HT1080 (cell line): ENCODE results near the gene FAM237B. TPM values are rescaled to one million over a fixed set of nuclear protein-coding genes. Genes with fewer than 3 reads are reported as not detected.
A peak's percentile ranks its signal among the peaks of the same experiment; 100 is the strongest.
"Not testable (repeated sequence)": the region's sequence is repeated elsewhere in the genome, so short reads cannot be mapped to it uniquely, and the experiment has no call there.

Source experiments
- DNase-seq: peaks from one replicate; pipeline ENCODE4 v3.0.0-alpha.2; 2015; ENCODE audit warnings: low read depth
- polyA plus RNA-seq, 2 experiments: library from polyadenylated mRNA; depleted of rRNA; stranded (reverse); fragments of >200 nt; gene quantifications; 2 replicates each; pipeline ENCODE4 v1.2.3, GENCODE V29; 2015
- total RNA-seq: library from RNA; depleted of rRNA; stranded (reverse); fragments of >200 nt; shearing (Covaris generic); gene quantifications from 2 replicates; pipeline ENCODE4 v1.2.3, GENCODE V29; 2014; rRNA removed

The FAM237B gene
- not detected in 2 replicates for total RNA-seq
- not detected in 2 replicates for polyA plus RNA-seq (2015; cell fraction: cytosol; rRNA removed)
- polyA plus RNA-seq (2015; cell fraction: nucleus; rRNA removed), result not detected in 2 replicates

DNA sequence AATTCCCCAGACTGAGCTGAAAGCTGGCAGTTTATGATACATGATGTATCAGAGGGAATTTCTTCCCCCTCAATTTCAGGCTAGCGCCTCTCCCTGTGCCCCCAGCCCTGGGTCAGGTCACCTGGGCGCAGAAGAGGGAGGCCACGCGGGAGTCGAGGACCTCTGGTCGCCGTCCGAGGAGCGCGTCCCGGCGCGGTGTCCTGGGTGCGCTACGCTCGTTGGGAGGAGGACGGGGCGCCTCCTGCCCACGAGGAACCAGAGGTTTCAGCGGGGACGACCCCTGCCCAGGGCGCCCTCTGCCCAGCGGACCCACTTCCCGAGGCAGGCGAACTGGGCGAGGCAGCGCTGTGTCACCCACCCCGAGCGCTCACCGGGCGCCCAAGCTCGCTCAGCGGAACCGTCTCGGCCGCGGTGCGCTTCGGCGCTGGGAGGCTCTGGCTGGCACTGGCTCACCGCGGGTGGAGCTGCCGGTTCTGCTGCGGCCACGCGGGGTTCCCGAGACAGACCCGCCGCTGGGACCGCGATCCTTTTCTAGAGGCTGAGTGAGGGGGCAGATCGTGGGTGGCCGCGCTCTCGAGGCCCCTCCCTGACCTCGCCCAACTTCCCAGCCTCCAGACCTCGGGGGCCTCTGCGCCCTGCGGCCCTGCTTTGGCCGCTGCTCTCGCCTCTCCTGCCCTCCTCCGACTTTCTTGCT is at the start of gene FAM237B:
FAM237B (minus strand) TSS at position 504 of the 694 bp plus-strand sequence. CDS start 1,556 bp downstream, outside the sequence.
- DNase-seq, result no peak

GRCh38 chr7:90351987-90352386 is 30.9 kb upstream of the FAM237B start:
- DNase-seq, result no peak

- DNase-seq, result not testable (repeated sequence)
Observed at GRCh38 chr7:90350032-90350431, 28.9 kb upstream of the FAM237B start.

- no peak for DNase-seq
Observed at GRCh38 chr7:90349305-90349704, 28.2 kb upstream of the FAM237B start.

- no peak for DNase-seq
Observed at GRCh38 chr7:90347759-90348158, 26.7 kb upstream of the FAM237B start.

GRCh38 chr7:90346336-90347125 is 25.4 kb upstream of the FAM237B start, which contains the start of gene GTPBP10:
GTPBP10 (plus strand) TSS chr7:90346716; CDS start chr7:90346742, 26 bp downstream.
- DNase-seq, result peak; percentile 94

- peak; percentile 42 for DNase-seq
Observed at GRCh38 chr7:90345595-90346335, 24.7 kb upstream of the FAM237B start.

DNA sequence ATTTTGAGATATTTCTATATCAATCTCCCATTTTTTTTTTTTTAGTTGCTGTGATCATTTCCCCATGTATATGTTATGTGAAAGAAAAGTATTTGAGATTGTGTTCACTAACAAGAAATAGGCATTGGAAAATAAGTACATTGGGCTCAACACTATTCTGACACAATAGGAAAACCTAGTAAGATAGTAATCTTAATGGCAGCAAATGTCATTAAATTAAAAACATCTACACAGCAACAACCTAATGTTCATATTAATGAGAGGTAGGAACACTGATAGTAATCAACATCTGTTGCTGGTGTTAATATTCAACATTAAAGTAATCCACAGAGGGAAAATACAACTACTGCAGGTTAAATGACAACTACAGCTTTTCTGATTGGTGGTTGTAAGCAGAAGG is 23.9 kb upstream of the FAM237B start:
- no peak for DNase-seq

DNA sequence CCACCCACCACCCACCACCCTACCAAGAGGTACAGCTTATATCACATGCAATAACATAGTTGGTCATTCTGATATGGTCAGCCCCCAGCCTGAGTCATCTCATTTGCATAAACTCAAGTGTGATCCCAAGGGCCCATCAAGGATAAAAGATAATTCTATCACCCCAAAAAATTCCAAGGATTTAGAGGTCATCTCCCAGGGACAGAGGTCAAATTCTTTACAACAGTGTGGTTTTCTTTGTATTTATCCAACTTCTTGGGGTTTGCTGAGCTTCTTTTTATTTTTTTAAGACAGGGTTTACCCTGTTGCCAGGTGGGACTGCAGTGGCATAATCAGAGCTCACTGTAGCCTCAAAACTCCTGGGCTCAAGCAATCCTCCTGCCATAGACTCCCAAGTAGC is 16.0 kb upstream of the FAM237B start:
- peak; percentile 25 for DNase-seq

- DNase-seq, result not testable (repeated sequence)
Observed at GRCh38 chr7:90334926-90335325, 13.8 kb upstream of the FAM237B start.

- no peak for DNase-seq
Observed at GRCh38 chr7:90334193-90334843, 13.2 kb upstream of the FAM237B start.

- no peak for DNase-seq
Observed at GRCh38 chr7:90326500-90326899, 5.4 kb upstream of the FAM237B start.

DNA sequence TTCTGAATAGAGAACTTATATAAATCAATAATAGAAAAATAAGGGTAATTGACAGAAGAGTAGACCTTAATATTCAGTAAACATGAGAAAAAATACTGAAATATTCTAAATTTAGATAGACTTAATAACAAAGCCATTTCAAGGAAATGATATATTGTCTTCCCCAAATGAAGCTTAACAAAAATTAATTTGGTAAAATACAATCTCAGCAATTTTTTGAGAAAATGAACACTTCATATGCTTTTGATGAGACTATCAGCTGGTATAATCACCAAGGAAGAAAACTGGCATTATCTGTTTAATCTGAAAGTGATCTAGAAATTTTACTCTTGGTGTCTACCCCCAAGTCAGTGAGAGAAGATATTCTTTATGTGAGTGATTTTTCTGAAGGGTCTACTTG is 1.7 kb upstream of the FAM237B start:
- no peak for DNase-seq

DNA sequence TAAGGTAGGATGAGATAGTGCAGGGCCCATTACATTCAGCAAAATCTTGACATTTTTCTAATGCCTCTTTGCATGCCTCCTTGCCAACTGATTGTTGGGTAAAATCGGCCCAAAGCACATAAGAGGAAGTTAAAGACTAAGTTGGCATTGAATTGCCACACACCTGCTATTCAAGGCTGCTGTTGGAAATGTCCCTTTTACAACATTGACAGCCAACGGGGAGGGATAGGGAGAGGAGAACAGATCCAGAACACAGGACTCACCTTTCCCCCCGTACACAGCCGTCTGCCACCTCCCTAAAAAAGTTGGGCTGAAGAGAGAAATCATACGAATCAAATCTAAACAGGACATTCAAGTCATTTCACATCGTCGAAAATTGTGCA is 695 bp downstream of the FAM237B start:
- DNase-seq, result no peak

DNA sequence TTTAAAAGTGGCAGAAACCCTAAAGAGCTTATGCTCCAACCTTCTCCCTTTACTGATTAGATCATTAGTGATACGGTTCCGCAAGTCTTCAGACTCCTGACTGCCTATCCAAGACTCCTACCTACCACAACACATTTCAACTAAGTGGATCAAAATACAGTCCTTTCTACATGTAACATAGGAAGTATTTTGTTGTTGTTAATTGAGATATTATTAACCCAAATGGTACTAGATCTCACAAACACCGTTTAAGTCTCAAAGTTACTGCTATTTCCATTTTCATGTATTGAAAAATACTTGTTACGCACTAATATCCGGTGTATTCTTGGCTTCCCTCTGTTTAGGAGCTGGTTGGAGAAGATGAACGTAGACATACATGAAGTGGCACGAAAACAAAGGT is 1.1 kb downstream of the FAM237B start:
- DNase-seq, result no peak

GRCh38 chr7:90313907-90314306 is 7.2 kb downstream of the FAM237B start:
- DNase-seq, result no peak

GRCh38 chr7:90312745-90313144 is 8.4 kb downstream of the FAM237B start:
- DNase-seq, result no peak

DNA sequence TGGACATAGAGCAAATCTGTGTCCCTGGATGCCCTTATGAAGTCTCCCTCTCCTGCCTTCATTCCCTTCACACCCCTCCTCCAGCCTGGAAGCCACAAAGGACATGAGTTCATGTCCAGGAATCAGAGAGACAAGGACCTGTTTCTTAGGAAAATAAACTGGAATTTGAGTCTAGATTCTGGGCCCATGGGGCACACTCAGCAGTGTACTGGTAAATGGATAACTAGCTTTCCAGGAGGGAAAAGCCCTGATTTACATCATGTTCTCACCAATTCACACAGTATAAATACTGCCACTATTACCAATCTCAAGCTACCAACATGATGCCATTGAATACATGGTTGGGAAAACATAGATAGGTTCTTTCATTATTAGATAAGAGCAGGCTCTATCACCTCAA is 9.9 kb downstream of the FAM237B start:
- DNase-seq, result no peak

DNA sequence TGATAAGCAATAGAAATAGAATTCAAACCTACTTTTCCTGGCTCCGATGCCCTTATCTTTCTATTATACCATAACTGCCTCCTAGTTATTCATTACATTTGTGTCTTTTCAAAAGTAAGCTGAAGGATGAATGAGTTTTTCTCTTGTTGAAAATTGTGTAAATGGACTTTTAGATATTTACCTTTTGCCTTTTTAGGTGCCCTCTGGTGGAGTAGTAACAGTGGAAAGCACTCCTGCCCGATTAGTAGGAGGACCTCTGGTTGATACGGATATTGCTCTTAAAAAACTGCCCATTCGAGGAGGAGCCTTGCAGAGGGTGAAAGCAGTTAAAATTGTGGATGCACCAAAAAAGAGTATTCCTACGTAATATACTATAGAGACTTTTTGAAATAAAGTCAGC is 11.2 kb downstream of the FAM237B start:
- no peak for DNase-seq

DNA sequence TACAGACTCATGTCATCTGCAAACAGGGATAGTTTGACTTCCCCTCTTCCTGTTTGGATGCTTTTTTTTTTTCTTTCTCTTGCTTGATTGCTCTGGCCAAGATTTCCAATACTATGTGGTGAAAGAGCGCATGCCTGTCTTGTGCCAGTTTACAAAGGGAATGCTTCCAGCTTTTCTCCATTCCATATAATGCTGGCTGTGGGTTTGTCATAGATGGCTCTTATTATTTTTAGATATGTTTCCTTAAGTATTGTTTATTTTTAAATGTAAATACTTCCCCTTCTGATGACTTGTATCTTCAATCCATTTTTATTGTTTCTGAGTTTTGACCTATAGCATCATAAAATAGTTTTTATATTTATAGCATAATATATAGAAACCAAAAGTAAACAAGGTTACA is 17.9 kb downstream of the FAM237B start:
- no peak for DNase-seq
